Thoracic aorta (tissue), 2 donors: ENCODE data around the gene RANBP3. TPM values are rescaled to one million over a fixed set of nuclear protein-coding genes. Genes with fewer than 3 reads are reported as not detected.

Source experiments
- ATAC-seq: fragments of 150-250 bp; one replicate; pipeline ENCODE4 v1.8.0; 2017; ENCODE audit warnings: low read depth; ENCODE audit not compliant: insufficient number of reproducible peaks, low FRiP score
- DNase-seq: peaks from one replicate; pipeline ENCODE4 v3.0.0-alpha.2; 2020; ENCODE audit warnings: low spot score
- H3K27ac ChIP-seq, 2 donors: fragments of 200-600 bp; sonication (generic); 1 replicate in 1 of 2; 2 replicates in 1 of 2; pipeline ENCODE4 v1.5.1; 2016; ENCODE audit warnings: mild to moderate bottlenecking in 2 of 2, moderate library complexity in 2 of 2
- H3K27me3 ChIP-seq: fragments of 200-600 bp; sonication (generic); replicated peaks from 2 replicates; pipeline ENCODE4 v1.6.0; 2016; ENCODE audit warnings: mild to moderate bottlenecking; ENCODE audit not compliant: insufficient read depth
- H3K36me3 ChIP-seq: fragments of 200-600 bp; sonication (generic); one replicate; pipeline ENCODE4 v1.5.1; 2016
- H3K4me1 ChIP-seq, 2 donors: fragments of 200-600 bp; sonication (generic); 1 replicate in 1 of 2; 2 replicates in 1 of 2; pipeline versions ENCODE4 v1.5.1 to v1.6.0; 2016; ENCODE audit warnings: low read depth in 2 of 2, mild to moderate bottlenecking in 1 of 2; ENCODE audit not compliant: control insufficient read depth in 1 of 2
- H3K4me3 ChIP-seq: fragments of 200-600 bp; sonication (generic); 2 replicates; pipeline ENCODE4 v1.5.1; 2016; ENCODE audit warnings: mild to moderate bottlenecking
- H3K9me3 ChIP-seq: fragments of 200-600 bp; sonication (generic); 2 replicates; pipeline ENCODE4 v1.5.1; 2016
- CTCF ChIP-seq: fragments of 200-600 bp; sonication (generic); IDR thresholded peaks from one replicate; pipeline ENCODE4 v1.5.1; 2019; ENCODE audit warnings: antibody characterized with exemption
- total RNA-seq, 2 donors: library from RNA; depleted of rRNA; stranded (reverse); fragments of >200 nt; gene quantifications; one replicate each; pipeline versions ENCODE4 v1.1.0 to v1.2.3, GENCODE V29; 2016

The RANBP3 gene
- total RNA-seq, 2 donors from 2014 or later, result 51.4 to 101 TPM

GRCh38 chr19:5993648-5994358 is 15.9 kb upstream of the RANBP3 start:
- no peaks in the 10 kb centered on the region for H3K27me3 ChIP-seq
- no peak overlapping the region for H3K4me3 ChIP-seq
- peaks cover 8% of the 10 kb centered on the region for H3K36me3 ChIP-seq
- H3K27ac ChIP-seq, result no peak overlapping the region
- H3K4me1 ChIP-seq, result no peaks in the 10 kb centered on the region
- no peak for DNase-seq
- no peaks in the 10 kb centered on the region for H3K9me3 ChIP-seq
- TF ChIP-seq CTCF, result no peak
- ATAC-seq, result no peak

- Histone ChIP-seq H3K4me1 (peaks cover 0 to 1% of the 10 kb centered on the region in 2 donors), H3K4me3 (no peak overlapping the region), H3K27ac (no peak overlapping the region), H3K36me3 (peaks cover 5% of the 10 kb centered on the region), H3K27me3 (no peaks in the 10 kb centered on the region), H3K9me3 (no peaks in the 10 kb centered on the region)
- no peak for TF ChIP-seq CTCF
- DNase-seq, result no peak
- no peak for ATAC-seq
These were observed 15.3 kb upstream of the RANBP3 start for GRCh38 chr19:5993201-5993600.

GRCh38 chr19:5992756-5993155 is 14.8 kb upstream of the RANBP3 start:
- Histone ChIP-seq H3K27ac (no peak overlapping the region), H3K27me3 (no peaks in the 10 kb centered on the region), H3K36me3 (peaks cover 5% of the 10 kb centered on the region), H3K4me3 (no peak overlapping the region), H3K4me1 (peaks cover 0 to 6% of the 10 kb centered on the region in 2 donors), H3K9me3 (no peaks in the 10 kb centered on the region)
- DNase-seq (no peak), ATAC-seq (no peak)
- no peak for TF ChIP-seq CTCF

GRCh38 chr19:5991244-5991838 is 13.4 kb upstream of the RANBP3 start:
- no peak for TF ChIP-seq CTCF
- peaks cover 0 to 13% of the 10 kb centered on the region in 2 donors for H3K4me1 ChIP-seq
- no peak for ATAC-seq
- H3K36me3 ChIP-seq, result no peaks in the 10 kb centered on the region
- no peaks in the 10 kb centered on the region for H3K9me3 ChIP-seq
- no peak for DNase-seq
- no peaks in the 10 kb centered on the region for H3K27me3 ChIP-seq
- no peak overlapping the region for H3K27ac ChIP-seq
- no peak overlapping the region for H3K4me3 ChIP-seq

GRCh38 chr19:5990289-5990797 is 12.4 kb upstream of the RANBP3 start:
- H3K36me3 ChIP-seq, result no peaks in the 10 kb centered on the region
- DNase-seq (no peak), ATAC-seq (no peak)
- H3K27me3 ChIP-seq, result no peaks in the 10 kb centered on the region
- no peak overlapping the region for H3K4me3 ChIP-seq
- no peak for TF ChIP-seq CTCF
- H3K9me3 ChIP-seq, result no peaks in the 10 kb centered on the region
- H3K27ac ChIP-seq, result no peak overlapping the region
- peaks cover 5 to 21% of the 10 kb centered on the region in 2 donors for H3K4me1 ChIP-seq
